Right renal cortex interstitium (tissue), 3 donors: ENCODE measurements around the gene CNTN4. TPM values are rescaled to one million over a fixed set of nuclear protein-coding genes. Genes with fewer than 3 reads are reported as not detected.

Experiments
- DNase-seq, 3 donors: peaks; one replicate each; pipeline ENCODE4 v3.0.0-alpha.2; 2013; ENCODE audit warnings: low read depth in 3 of 3, low spot score in 2 of 3
- polyA plus RNA-seq, 3 donors: library from polyadenylated mRNA; unstranded; fragments of 120-200 nt; gene quantifications; one replicate each; pipeline ENCODE4 v1.2.1, GENCODE V29; 2013; ENCODE audit not compliant: insufficient read length in 3 of 3

CNTN4 gene
- polyA plus RNA-seq, 3 donors, result 27.7 to 33.1 (median 28.5) TPM

DNA sequence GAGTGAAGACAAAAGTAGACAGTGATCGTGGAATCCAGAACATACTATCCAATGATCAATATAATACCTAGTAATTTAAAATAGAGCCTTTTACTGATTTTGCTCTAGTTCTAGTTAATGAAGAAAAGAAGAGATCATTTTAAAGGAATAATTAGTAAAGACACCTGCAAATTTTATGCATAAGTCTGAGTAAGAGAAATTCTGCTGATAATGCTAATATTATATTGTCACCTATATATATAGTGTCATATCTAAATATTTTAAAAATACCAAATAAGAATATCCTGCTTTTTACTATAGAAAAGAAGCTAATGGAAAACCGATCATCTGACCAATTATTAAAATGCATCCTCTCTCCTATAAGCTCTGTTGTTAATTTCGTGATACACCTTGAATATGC lies 152.1 kb downstream of the CNTN4 start:
- no peak for DNase-seq

GRCh38 chr3:2261747-2262146 lies 163.1 kb downstream of the CNTN4 start:
- no peak for DNase-seq

DNA sequence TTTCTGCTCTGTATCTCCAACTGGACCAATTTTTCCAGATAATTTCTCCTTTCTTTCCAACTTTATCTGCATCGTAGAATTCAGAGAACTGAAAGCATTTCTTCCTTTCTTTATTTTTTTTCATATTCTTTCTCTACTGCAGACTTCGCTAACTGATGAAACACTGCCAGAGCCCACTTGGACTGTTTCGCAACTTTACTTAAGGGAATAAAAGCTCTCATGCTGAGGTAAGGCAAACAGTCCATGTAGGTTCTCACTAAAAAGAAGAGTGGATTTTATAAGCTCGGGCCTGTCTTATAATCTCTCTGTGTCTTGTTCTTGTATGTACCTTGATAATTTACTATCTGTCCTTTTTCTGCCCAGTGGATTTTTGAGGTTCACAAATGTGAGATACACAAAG lies 163.5 kb downstream of the CNTN4 start:
- DNase-seq, result no peak

GRCh38 chr3:2266606-2267005 lies 167.9 kb downstream of the CNTN4 start:
- DNase-seq, result no peak

GRCh38 chr3:2268779-2269178 lies 170.1 kb downstream of the CNTN4 start:
- DNase-seq, result no peak

DNA sequence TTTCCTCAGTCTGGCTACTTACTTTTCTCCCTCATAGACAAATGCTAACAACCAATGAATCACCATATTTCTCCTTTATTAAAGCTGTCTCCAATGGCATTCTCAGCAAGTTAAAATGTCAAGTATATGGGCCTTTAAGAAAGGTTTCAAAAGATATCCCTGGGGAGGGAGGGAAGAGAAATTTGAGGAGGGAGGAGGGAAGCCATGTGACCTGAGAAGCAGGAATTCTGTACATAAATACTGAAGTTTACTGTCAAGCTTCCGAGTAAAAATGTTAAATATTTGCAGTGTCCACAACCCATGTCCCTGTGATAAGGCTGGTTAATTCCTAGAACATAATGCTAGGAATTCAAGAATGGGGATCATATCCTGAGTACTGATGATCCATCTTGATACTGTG lies 175.9 kb downstream of the CNTN4 start:
- DNase-seq, result peak; percentile 6 to 12 (median 10)

- no peak for DNase-seq
Observed at GRCh38 chr3:2283818-2284217, 185.2 kb downstream of the CNTN4 start.

DNA sequence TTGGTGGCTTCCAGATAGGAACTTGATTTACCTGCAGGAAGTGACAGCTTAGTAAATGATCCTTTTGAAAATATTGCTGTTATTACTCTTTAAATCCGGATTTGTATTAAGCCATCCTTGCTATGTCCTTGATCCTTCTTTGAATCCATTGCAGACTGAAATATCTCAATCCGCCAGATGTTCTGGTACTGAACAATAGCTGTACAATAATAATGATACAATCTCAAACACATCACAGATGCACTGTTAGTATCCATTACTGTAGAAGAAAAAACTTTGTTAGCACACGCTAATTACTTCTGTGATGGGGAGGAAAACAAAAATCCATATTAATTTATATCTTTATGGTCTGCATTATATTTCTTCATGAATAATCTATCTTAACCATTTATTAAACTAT lies 202.3 kb downstream of the CNTN4 start:
- no peak for DNase-seq

- DNase-seq, result no peak
Observed at GRCh38 chr3:2301361-2301760, 202.7 kb downstream of the CNTN4 start.

- peak; percentile 45 to 67 (median 66) for DNase-seq
Observed at GRCh38 chr3:2303566-2303965, 204.9 kb downstream of the CNTN4 start.

DNA sequence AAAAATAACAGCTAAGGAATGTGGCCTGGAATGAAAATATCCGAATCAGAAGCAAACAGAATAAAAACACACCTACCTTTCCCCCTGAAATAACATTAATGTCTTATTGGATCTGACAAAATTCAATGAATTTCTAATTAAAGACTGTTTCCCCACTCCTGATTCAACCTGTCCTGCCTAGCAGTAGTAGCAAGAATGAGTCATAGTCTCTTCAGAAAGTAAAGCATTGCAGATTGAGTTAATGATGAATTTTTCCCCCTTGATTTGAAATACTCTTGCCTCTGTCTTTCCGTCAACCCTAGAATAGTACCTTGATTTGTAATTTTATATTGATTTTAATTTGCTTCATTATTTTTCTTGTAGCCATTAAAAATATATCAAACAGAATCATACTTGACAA lies 212.4 kb downstream of the CNTN4 start:
- DNase-seq, result no peak

- no peak for DNase-seq
Observed at GRCh38 chr3:2317521-2317920, 218.9 kb downstream of the CNTN4 start.

- no peak for DNase-seq
Observed at GRCh38 chr3:2334921-2335320, 236.3 kb downstream of the CNTN4 start.

DNA sequence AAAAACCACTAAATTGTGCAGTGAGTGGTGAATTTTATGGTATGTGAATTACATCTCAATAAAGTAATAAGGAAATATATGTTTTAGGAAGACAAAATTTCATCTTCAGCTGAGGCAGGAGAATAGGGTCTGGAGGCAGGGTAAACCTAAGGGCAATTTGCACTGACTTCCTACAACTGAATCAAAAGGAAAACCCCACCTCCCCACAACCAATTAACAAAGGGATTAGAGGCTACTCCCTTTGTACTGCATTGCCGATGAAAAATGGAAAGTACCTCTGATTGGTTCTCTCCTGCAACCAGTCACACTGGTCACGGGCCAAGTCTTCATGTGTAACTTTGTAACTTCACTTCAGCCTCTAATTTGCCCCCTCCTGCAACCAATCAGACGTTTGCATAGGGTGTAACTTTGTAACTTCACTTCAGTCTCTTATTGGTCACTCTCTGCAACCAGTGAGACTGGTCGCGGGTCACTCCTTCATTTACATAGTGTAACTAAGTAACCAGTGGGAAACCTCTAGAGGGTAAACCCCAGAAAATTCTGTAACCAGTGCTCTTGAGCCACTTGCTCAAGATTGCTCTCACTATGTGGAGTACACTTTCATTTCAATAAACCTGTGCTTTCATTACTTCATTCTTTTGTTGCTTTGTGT lies 244.5 kb downstream of the CNTN4 start:
- no peak for DNase-seq

- DNase-seq, result no peak
Observed at GRCh38 chr3:2352134-2352762, 253.6 kb downstream of the CNTN4 start.

- DNase-seq, result no peak
Observed at GRCh38 chr3:2354702-2355101, 256.0 kb downstream of the CNTN4 start.

- no peak for DNase-seq
Observed at GRCh38 chr3:2356298-2356950, 257.8 kb downstream of the CNTN4 start.

DNA sequence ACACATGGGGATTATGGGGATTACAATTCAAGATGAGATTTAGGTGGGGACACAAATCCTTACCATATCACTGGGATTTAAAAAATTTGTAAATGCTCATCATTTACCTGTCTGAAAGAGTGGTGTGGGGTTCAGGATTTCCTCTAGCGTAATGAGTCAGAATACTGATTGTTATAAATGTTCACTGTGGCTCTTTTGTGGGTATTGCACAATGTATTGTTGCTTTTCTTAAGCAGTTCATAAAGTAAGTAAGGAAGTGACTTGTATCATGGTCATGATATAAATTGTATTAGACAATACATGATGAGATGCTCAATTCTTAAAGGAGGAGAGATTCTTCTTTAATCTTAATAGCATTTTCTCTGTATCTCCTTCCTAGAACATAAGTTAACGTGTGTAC lies 262.1 kb downstream of the CNTN4 start:
- no peak for DNase-seq

- DNase-seq, result no peak
Observed at GRCh38 chr3:2362122-2362521, 263.5 kb downstream of the CNTN4 start.

DNA sequence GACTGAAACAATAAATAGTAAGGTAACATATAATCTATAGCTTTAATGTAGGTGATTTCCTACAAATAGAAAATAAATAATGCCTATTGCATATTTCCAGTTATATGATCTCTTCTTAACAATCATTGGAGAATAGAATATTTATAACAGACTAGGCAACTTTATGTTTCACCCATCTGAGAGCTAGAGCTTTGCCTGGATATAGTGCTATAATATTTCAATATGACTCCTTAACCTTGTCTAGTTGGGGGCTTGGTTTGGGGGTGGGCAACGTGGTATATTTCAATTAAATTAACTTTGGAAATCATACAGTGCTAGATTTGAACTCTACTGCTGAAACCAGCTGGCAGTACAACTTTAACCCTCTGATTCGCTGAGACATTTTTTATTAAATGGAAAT lies 265.2 kb downstream of the CNTN4 start:
- no peak for DNase-seq

DNA sequence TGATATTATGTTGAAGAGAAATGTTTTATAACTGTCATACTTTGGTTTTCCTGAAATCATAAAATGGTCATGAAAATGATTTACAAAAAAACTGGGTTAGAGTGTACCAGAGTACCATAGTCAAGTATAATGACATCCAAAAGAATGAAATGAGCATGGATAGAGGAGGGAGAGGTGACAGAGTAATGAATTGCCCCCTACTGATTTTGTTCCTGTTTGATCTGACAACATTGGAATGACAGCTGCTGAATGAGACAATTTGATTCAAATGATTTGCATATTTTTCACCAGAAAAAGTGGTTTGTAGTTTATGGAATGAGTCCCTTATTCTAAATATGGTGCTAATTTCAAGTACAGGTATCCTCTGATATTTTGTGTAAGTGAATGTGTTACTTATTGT lies 271.7 kb downstream of the CNTN4 start:
- DNase-seq, result no peak

GRCh38 chr3:2372306-2372705 lies 273.6 kb downstream of the CNTN4 start:
- DNase-seq, result no peak
